ENCODE data around the gene CEACAM18.

Gene CEACAM18

GRCh38 chr19:51524666-51525264, 46.4 kb downstream of the CEACAM18 start:
- in situ Hi-C loops (cut with MboI; ENCODE audit: low sequenced_read_pairs): no loop called here

GRCh38 chr19:51525651-51526050, 47.3 kb downstream of the CEACAM18 start:
- in situ Hi-C loops (cut with MboI; ENCODE audit: low sequenced_read_pairs): no loop called here

- in situ Hi-C loops (cut with MboI; ENCODE audit: low sequenced_read_pairs): no loop called here
These were observed 51.0 kb downstream of the CEACAM18 start for GRCh38 chr19:51529301-51529700.

GRCh38 chr19:51530616-51531015, 52.3 kb downstream of the CEACAM18 start:
- in situ Hi-C loops (cut with MboI; ENCODE audit: low sequenced_read_pairs): no loop called here

GRCh38 chr19:51531349-51532315, 53.3 kb downstream of the CEACAM18 start, which contains the start of gene SIGLEC6:
SIGLEC6 (minus strand) TSS chr19:51531670; CDS start chr19:51531648, 22 bp downstream.
- in situ Hi-C loops (cut with MboI; ENCODE audit: low sequenced_read_pairs): no loop called here

GRCh38 chr19:51535535-51535934, 57.2 kb downstream of the CEACAM18 start:
- in situ Hi-C loops (cut with MboI; ENCODE audit: low sequenced_read_pairs): no loop called here

- in situ Hi-C loops (cut with MboI; ENCODE audit: low sequenced_read_pairs): no loop called here
These were observed 61.6 kb downstream of the CEACAM18 start for GRCh38 chr19:51539821-51540366.
